Skin epidermis (tissue), 12 donors: ENCODE data around the gene PDE4B.
"Not testable (repeated sequence)": the region's sequence is repeated elsewhere in the genome, so short reads cannot be mapped to it uniquely, and the experiment has no call there.

Experiments
- H3K27ac ChIP-seq, 21 experiments: fragments of 200-600 bp; sonication (generic) in 11 of 21; one replicate each; pipeline ENCODE4 v1.5.0; 2020; ENCODE audit warnings: mild to moderate bottlenecking in 3 of 21, inconsistent platforms in 2 of 21, moderate library complexity in 2 of 21
- H3K4me3 ChIP-seq, 7 experiments: fragments of 200-600 bp; sonication (generic) in 2 of 7; one replicate each; pipeline ENCODE4 v1.5.0; 2020; ENCODE audit warnings: inconsistent platforms in 2 of 7, mild to moderate bottlenecking in 2 of 7, moderate library complexity in 1 of 7

Gene PDE4B

DNA sequence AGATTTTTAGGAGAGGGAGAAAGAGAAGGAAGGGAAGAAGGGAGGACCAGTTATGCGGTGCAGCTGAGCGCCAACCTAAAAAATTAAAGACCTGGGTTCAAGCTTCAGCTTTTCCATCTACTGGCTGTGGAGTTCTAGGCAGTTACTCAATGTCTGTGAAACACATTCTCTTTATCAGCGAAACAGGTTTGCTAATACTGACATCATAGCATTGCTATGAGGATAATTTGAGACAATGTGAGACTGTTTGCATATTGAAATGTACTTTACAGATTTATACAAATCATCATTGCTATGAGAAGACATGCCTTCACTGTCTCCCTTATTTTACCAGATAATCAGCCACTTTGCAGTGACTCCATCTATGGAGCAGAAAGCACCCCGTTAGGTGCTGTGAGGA is 518.4 kb downstream of the PDE4B start:
- H3K4me3 ChIP-seq = no peak overlapping the region
- H3K27ac ChIP-seq = no peak overlapping the region

DNA sequence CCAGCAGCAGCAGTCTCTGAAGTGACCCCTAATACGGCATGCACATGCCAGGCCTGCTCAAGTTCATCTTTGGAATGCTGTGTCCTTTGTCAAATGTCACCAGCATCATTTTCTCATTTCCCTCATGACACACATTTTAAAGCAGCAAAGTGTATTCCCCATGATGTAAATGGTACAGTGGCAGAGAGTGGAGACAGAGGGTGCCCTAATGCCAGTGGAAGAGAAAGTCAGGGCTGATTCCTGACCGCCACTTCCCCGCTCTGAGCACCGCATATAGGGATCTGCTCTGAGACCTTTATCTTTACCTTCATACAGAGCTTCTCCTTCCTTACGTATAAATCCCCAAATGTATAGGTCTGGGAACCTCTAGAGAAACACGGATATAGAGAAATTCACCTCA is 518.9 kb downstream of the PDE4B start:
- Histone ChIP-seq H3K4me3 (no peak overlapping the region), H3K27ac (no peak overlapping the region)

DNA sequence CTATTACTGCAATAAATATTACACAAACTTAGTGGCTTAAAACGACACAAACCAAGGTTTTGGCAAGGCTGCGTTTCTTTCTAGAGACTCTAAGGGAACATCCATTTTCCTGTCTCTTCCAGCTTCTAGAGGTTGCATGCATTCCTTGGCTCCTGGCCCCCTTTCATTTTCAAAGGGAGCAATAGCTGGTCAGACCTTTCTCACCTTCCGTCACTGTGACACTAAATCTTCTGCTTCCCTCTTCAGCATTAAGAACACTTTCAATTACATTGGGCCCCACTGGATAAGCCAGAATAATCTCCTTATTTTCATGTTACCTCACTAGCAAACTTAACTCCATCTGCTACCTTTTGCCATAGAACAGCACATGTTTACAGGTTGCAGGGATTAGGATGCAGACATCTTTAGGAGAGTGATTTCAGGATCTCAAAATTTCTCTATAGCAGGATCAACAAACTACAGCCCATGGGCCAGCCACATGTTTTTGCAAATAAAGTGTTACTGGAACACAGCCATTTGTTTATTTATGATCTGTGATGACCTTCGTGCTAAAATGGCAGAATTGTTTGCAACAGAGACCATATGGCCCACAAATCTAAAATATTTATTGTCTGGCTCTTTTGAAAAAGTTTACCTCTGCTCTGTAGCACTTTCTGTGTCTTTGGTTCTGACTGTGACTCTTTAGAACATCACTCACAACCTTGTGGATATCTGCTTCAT is 519.7 kb downstream of the PDE4B start:
- H3K27ac ChIP-seq = no peak overlapping the region
- H3K4me3 ChIP-seq = no peak overlapping the region

DNA sequence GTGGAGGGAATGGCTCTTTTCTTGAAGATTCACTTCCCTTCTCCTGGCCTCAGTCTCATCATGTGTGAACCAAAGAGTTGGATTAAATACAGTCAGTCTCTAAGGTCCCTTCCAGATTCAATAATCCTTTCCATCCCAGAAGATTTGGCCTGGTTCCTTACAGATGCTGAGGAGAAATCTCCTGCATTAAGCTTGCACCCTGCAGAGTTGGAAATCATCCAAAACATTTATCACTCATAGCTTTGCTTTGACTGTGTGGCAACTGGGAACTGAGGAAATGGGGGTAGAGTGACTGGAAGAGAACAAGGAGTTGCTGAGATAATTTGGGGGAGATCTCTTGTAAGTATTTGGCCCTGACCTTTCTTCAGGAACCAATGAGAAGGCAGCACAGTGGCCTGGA is 520.7 kb downstream of the PDE4B start:
- Histone ChIP-seq H3K4me3 (no peak overlapping the region), H3K27ac (no peak overlapping the region)

DNA sequence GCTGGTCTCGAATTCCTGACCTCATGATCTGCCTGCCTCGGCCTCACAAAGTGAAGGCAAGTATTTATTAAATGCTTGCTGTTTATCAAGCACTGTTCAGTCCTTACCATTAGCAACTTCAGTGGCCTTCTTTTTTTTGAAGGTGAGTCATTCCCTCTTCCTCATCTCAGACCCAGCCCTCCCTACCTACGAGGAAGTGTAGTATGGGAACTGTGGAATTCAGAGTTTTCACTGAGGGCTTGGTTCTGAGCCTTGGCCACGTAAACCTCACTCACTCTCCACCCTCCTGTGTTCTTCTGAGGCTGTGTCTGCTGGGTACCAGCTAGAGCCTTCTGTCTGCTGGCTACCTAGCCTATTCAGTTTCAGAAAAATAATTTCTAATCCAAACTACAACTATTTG is 523.0 kb downstream of the PDE4B start:
- Histone ChIP-seq H3K27ac (peak overlapping the region in 1 of 21 experiments; percentile 40), H3K4me3 (no peak overlapping the region)

DNA sequence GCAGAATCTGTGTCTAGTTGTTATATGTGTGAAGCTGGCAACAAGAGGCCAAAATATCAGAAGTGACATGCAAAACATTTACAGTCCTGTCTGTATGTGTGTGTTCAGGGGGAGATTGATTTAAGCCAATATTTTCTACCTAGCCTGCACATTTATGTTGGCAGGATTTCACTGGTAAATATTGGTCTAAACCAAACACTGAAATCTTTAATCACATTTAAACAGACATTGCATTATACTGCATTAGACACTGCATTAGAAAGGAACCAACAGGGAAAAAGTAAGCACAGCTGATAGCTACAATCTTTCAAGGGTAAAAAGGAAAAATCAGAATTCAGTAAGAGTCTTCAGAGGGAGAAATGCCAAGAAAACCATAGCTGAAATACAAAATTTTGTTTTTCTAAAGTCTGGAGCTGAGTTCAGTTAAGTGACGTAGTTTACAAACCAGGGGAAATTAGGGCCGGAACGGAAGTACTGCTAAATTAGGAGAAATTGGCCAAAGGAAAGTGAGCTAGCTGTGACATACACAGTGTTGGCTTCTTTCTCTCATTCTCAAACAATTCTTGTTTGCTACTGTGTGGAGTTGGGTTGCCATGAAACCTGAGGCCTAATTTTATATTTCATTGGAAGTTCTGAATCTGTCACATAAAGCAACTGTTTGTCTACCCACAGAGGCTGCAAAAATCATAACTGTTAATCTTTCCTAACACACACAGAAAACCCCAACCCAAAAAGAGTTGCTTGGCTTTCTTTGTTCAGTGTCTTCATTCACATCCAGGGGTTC is 524.0 kb downstream of the PDE4B start:
- Histone ChIP-seq H3K27ac (peak overlapping the region in 8 of 21 experiments; percentile 6 to 72 (median 42)), H3K4me3 (no peak overlapping the region)

DNA sequence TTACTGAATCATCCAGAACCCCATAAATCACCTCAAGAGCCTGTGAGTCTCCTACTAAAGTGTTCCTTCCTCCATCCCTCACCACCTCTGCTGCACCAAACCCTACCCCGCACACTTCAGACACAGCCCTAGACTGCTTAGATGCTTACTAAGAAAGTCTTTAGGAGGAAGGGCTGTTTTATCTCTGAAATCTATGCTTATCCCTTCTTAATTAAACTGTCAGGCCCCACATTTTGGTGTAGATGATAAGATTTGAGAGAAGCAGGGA is 524.5 kb downstream of the PDE4B start:
- H3K27ac ChIP-seq = peak overlapping the region in 7 of 21 experiments; percentile 6 to 72 (median 47)
- no peak overlapping the region for H3K4me3 ChIP-seq

DNA sequence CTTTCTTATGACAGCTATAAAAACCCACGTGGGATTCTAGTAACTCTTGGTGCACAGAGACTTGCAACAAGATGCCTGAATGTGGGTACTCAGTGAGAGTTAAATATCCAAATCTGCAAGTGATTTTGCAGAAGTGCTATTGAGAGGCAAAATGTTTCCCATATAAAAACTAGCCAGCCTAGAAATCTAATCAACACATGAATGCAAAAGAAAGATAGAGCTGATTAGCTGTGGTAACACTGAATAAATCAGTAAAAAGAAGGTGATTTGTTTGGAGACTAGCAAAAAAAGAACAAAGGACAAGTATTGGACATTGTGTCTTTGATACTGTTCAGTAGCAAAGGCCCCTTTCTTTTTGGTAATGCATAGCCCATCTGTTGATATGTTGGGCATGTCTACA is 527.5 kb downstream of the PDE4B start:
- Histone ChIP-seq H3K4me3 (no peak overlapping the region), H3K27ac (no peak overlapping the region)

DNA sequence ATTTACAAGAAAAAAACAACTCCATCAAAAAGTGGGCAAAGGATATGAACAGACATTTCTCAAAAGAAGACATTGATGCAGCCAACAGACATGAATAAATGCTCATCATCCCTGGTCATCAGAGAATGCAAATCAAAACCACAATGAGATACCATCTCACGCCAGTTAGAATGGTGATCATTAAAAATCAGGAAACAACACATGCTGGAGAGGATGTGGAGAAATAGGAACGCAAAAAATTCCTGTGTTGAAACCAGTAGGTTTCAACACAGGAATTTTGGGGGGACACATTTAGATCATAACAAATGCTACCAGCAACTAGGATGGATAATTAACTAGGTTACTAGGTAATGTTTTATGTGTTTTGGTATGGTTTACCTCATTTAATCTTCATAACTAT is 529.8 kb downstream of the PDE4B start:
- H3K4me3 ChIP-seq, H3K27ac ChIP-seq: not testable (repeated sequence)

DNA sequence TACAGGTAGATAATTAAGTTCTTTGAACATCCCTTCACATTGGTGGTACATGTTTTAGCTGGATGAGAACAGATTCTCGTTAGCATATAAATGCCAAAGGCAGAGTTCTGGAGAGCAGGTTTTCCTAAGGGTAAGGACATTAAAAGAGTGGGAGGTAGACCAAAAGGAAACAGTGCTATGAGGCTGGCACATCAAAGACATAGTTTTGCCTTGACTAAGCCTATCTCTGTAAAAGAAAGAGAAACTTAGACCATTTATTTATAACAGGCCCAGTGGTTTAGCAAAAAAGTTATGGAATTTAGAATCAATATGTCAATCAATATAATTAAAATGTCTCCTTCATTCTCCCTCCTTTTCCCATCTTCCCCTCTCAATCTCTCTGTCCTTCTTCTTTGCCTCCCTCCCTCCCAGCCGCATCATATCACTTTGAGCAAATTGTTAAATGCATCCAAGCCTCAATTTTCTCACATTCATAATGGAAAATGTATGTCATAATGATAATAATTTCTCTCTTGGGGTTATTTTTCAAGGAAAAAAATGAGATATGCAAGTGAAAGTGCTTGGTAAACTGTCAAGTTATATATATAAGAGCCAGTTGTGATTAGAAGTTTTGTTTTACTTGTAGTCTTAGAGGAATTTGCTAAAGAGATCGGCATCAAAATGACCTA is 531.4 kb downstream of the PDE4B start:
- Histone ChIP-seq H3K4me3 (no peak overlapping the region), H3K27ac (no peak overlapping the region)

DNA sequence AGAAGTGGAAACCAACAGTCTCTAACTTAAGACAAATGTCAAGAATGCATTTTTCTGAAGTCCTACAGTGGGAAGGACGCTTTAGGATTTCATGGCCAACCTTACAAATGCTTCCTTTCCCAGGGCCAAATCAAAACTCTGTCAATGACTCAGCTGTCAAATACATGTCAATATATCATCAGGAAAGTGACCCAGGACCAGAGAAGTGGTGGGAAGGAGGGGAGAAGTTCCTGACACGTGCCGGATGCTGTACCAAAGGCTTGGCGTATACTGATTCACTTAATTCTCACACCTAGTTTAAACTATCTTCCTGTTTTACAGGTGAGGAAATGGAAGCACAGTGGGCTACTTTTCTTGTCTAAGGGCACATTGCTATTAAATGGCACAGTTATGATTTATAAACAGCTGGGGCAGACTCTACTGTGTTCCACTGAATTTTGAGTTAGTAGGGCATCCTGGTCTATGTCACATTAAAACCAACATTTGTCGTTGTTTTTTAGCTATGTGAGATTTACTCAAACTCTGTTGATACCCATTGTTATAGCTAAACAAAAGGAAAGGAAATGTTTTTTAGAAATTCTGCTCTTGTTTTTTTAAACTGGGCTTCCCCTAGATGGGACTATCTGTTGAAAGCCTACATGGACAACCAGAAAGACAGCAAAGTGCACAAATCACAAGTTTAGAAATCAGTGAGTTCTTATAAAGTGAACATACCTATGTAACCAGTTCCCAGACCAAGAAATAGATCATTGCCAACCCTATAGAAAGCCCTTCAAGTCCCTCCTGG is 533.1 kb downstream of the PDE4B start:
- Histone ChIP-seq H3K27ac (peak overlapping the region in 2 of 21 experiments; percentile 6 to 12), H3K4me3 (no peak overlapping the region)

DNA sequence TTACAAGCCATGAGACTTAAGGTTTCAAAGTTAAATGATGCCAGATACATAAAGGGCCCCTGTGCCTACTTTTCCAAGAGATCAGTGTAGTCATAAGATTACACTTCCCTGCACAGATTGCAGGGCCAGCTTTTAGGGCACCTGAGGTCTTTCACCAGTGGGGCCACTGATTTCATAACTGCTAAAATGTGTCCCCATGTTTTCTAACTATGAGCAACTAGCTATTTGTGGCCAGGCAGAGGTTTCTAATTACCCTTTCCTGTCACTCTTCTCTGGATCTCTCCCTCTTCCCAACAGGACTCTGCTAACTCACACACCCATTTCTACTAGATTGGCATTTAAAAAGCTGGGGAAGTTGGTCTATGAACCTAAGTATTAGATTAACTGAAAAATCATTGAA is 534.2 kb downstream of the PDE4B start:
- H3K27ac ChIP-seq = no peak overlapping the region

DNA sequence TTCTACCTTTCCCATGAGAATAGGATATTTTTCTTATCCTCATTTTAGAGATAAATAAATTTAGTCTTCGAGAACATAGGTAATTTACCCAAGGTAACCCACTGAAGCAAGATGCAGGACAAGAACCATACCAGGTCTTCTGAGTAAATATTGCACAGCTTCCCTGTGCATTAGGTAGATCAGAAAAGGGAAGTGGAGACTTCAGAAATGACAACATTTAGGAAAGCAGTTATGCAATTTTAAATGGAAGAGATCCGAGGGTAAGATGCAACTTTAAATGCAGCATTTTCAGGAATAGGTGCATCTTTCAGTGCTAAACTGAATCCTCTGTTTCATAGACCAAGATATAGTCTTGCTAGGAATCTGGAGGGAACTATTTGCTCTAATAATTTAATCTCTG is 534.9 kb downstream of the PDE4B start:
- H3K4me3 ChIP-seq = no peak overlapping the region
- H3K27ac ChIP-seq = no peak overlapping the region

More for the DNA sequence above, 534.2 kb downstream of the PDE4B start:
- H3K4me3 ChIP-seq = no peak overlapping the region

DNA sequence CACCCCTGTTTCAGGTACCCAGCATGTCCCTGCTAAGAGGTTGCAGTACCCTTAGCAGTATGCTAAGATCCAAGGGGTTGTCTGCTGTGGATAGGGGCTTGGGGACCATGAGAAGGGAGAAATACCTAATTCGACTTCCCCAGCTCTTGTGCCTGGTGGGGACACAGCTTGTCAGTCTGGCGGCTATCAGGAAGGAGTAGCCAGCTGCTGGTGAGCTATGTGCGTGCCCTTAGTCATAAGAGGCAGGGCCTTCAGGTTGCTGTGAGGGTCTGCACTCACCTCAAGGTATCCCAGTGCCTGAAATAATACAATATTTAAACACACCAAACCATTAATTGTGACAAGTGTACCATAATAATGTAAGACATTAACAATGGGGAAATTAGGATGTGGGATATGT is 536.2 kb downstream of the PDE4B start:
- Histone ChIP-seq H3K27ac (peak overlapping the region in 3 of 21 experiments; percentile 6 to 94 (median 21)), H3K4me3 (no peak overlapping the region)

DNA sequence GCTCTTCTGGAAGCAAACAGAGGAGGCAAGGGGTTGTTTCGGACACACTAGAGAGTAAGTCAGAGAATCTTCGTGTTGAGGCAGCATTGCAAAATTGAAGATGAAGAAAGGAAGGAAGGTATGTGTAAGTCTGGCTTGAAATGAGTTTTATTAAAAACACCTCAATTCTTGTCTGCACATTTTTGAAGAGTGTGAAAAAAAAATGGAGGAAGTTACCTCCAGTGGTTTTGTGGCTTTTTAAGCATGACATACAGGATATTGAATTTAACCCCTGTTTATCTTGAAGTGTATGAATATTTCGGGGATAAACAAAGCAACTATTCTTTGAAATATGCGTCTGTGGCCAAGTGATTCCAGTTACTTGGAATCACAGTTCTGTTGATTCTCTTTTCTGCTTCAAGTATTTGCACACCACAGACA is 538.0 kb downstream of the PDE4B start:
- Histone ChIP-seq H3K27ac (peak overlapping the region in 18 of 21 experiments; percentile 3 to 94 (median 78)), H3K4me3 (peak overlapping the region in 1 of 7 experiments; percentile 39)

DNA sequence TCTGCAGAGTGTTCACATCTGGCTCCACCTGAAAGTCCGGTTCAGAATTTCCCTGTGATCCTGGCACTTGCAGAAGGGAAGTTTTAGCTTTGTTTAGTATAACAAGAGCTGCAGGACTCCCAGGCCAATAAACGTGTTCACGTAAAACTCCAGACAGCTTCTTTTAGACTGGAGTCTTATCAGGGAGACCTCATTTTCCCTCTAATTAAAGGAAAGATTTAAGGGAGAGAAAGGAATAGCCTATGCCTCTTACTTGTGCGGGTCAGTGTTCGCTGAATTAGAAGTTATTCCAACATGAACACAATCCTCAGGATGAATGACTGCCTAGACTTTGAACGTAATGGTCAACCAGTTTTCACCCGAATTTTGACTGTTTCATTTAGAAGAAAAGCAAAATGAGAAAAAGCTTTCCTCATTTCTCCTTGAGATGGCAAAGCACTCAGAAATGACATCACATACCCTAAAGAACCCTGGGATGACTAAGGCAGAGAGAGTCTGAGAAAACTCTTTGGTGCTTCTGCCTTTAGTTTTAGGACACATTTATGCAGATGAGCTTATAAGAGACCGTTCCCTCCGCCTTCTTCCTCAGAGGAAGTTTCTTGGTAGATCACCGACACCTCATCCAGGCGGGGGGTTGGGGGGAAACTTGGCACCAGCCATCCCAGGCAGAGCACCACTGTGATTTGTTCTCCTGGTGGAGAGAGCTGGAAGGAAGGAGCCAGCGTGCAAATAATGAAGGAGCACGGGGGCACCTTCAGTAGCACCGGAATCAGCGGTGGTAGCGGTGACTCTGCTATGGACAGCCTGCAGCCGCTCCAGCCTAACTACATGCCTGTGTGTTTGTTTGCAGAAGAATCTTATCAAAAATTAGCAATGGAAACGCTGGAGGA is 539.2 kb downstream of the PDE4B start:
- peak overlapping the region; percentile 25 to 54 (median 46) for H3K4me3 ChIP-seq
- peak overlapping the region in 20 of 21 experiments; percentile 55 to 94 (median 85) for H3K27ac ChIP-seq

DNA sequence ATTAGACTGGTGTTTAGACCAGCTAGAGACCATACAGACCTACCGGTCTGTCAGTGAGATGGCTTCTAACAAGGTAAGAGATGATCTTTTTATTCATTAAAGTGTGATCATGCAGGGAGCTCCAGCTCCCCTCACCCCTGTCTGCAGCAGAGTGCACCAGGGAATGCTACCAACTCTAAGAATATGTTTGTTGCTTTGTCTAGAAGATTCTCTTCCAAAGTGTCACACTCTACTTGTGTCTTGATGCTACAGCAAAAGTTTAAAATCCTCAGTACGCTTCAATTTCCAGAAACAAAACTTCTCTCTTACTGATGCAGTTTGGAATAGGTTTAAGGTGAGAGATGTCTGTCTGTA is 539.8 kb downstream of the PDE4B start:
- Histone ChIP-seq H3K4me3 (peak overlapping the region; percentile 25 to 54 (median 46)), H3K27ac (peak overlapping the region in 20 of 21 experiments; percentile 55 to 94 (median 85))

DNA sequence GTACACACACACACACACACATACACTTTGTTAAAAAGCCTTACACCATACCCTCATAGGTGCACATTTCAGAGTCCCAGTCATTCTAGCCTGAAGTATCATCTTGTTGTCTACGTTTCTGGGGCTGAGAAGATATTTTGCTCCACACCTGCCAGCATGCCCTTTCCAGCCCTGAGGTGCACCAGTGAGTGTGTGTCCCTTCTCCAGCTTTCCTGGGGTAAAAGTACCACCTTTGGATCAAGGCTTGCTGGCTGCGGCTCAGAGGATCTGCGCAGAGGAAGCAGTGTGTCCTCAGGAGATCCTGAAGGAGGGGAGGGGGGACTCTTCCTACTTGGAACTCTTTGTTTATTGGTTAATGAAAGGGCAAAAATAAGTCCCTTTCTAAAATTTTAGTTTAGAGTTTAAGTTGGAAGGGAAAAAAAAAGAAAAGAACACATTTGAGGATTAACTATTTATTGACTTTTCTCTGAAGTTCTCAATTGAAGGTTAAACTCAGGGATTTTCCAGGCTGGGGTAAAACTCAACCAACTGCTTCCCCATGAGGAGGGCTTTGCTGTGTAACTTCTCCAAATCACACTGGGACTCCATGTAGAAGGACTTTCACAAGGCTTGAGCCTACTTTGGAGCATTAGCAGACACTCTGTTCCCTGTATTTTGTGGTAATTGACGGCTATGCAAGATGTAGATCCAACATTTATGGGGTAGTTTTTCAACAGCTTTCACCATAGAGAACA is 540.9 kb downstream of the PDE4B start:
- H3K4me3 ChIP-seq = peak overlapping the region; percentile 25 to 54 (median 46)
- H3K27ac ChIP-seq = peak overlapping the region; percentile 2 to 94 (median 85)
